GM18498 (cell line): ENCODE results near the gene DTD1.

Experiments used
- ATAC-seq: cut with Tn5 transposase; IDR thresholded peaks from one replicate; pipeline ENCODE4 v1.9.1; 2021; ENCODE audit warnings: mild to moderate bottlenecking, moderate library complexity; ENCODE audit not compliant: unreplicated experiment

Gene DTD1

GRCh38 chr20:18587665-18588573 lies at the start of gene DTD1:
DTD1 (plus strand) TSS chr20:18588054; CDS start chr20:18588073, 19 bp downstream.
- ATAC-seq = peak; percentile 91

- ATAC-seq = no peak
Measured at GRCh38 chr20:18541741-18542140, 46.1 kb upstream of the DTD1 start.

- ATAC-seq = no peak
Measured at GRCh38 chr20:18543216-18543615, 44.6 kb upstream of the DTD1 start.

- no peak for ATAC-seq
Measured at GRCh38 chr20:18543932-18544331, 43.9 kb upstream of the DTD1 start.

GRCh38 chr20:18545566-18545965 lies 42.3 kb upstream of the DTD1 start:
- no peak for ATAC-seq

GRCh38 chr20:18548465-18548864 lies 39.4 kb upstream of the DTD1 start:
- no peak for ATAC-seq

GRCh38 chr20:18553746-18554145 lies 34.1 kb upstream of the DTD1 start:
- no peak for ATAC-seq

- peak; percentile 99 for ATAC-seq
Measured at GRCh38 chr20:18566892-18567738, 20.7 kb upstream of the DTD1 start, which contains the start of gene SMIM26. SMIM26 (plus strand) TSS chr20:18567432; CDS start chr20:18567479, 47 bp downstream.

- ATAC-seq = peak; percentile 25
Measured at GRCh38 chr20:18567739-18568091, 20.1 kb upstream of the DTD1 start.

- no peak for ATAC-seq
Measured at GRCh38 chr20:18571009-18571408, 16.8 kb upstream of the DTD1 start.

GRCh38 chr20:18571578-18571977 lies 16.3 kb upstream of the DTD1 start:
- ATAC-seq = no peak

- ATAC-seq = no peak
Measured at GRCh38 chr20:18577942-18578341, 9.9 kb upstream of the DTD1 start.

GRCh38 chr20:18578581-18578980 lies 9.3 kb upstream of the DTD1 start:
- ATAC-seq = no peak

GRCh38 chr20:18580012-18580411 lies 7.8 kb upstream of the DTD1 start:
- no peak for ATAC-seq

GRCh38 chr20:18585134-18585533 lies 2.7 kb upstream of the DTD1 start:
- no peak for ATAC-seq

GRCh38 chr20:18588574-18588933 lies 700 bp downstream of the DTD1 start:
- peak; percentile 7 for ATAC-seq

GRCh38 chr20:18589941-18590674 lies 2.3 kb downstream of the DTD1 start:
- ATAC-seq = no peak

- ATAC-seq = no peak
Measured at GRCh38 chr20:18596270-18596669, 8.4 kb downstream of the DTD1 start.

GRCh38 chr20:18609741-18610140 lies 21.9 kb downstream of the DTD1 start:
- no peak for ATAC-seq

GRCh38 chr20:18611492-18611891 lies 23.6 kb downstream of the DTD1 start:
- ATAC-seq = no peak

GRCh38 chr20:18613553-18613952 lies 25.7 kb downstream of the DTD1 start:
- ATAC-seq = no peak
